MCF 10A (cell line): Measurements from ENCODE around the gene GPS1. TPM values are rescaled to one million over a fixed set of nuclear protein-coding genes. Genes with fewer than 3 reads are reported as not detected.

Experiments
- BruUV-seq: library from RNA; stranded (reverse); fragments of 400-500 nt; replicated peaks from 2 replicates; lab custom pipeline; 2021; lab: Mats Ljungman, UMichigan
- CTCF ChIA-PET: fragments of 300-600 bp; sonication (Branson Sonifier 250); formaldehyde crosslinking; extraction: SDS; loops from one replicate; lab custom pipeline; 2021; ENCODE audit warnings: antibody characterized with exemption, inconsistent platforms; lab: Yijun Ruan, JAX
- POLR2A ChIA-PET: fragments of 300-600, 350-650 bp; sonication (Branson Sonifier 250); formaldehyde crosslinking; extraction: SDS; loops from one replicate; lab custom pipeline; 2020; ENCODE audit warnings: antibody characterized with exemption, inconsistent platforms; lab: Yijun Ruan, JAX
- DNase-seq: peaks from one replicate; pipeline ENCODE4 v3.0.0-alpha.2; 2018; ENCODE audit not compliant: unreplicated experiment
- H3K27ac Mint-ChIP-seq: one replicate; pipeline ENCODE4 v1.8.0; 2022; ENCODE audit warnings: mild to moderate bottlenecking, low read depth, mixed read lengths; ENCODE audit not compliant: unreplicated experiment
- H3K27me3 Mint-ChIP-seq: one replicate; pipeline ENCODE4 v1.8.0; 2022; ENCODE audit warnings: mixed read lengths; ENCODE audit not compliant: insufficient read depth, unreplicated experiment
- H3K36me3 Mint-ChIP-seq: one replicate; pipeline ENCODE4 v1.8.0; 2022; ENCODE audit warnings: mild to moderate bottlenecking, moderate library complexity, mixed read lengths; ENCODE audit not compliant: insufficient read depth, unreplicated experiment
- H3K4me1 Mint-ChIP-seq: one replicate; pipeline ENCODE4 v1.8.0; 2022; ENCODE audit warnings: mixed read lengths; ENCODE audit not compliant: insufficient read depth, unreplicated experiment
- H3K4me3 Mint-ChIP-seq: one replicate; pipeline ENCODE4 v1.8.0; 2022; ENCODE audit warnings: mild to moderate bottlenecking, moderate library complexity, mixed read lengths; ENCODE audit not compliant: unreplicated experiment
- H3K9me3 Mint-ChIP-seq: one replicate; pipeline ENCODE4 v1.8.0; 2022; ENCODE audit warnings: mixed read lengths; ENCODE audit not compliant: unreplicated experiment
- CTCF ChIP-seq: fragments of 200-600 bp; IDR thresholded peaks from one replicate; pipeline ENCODE4 v1.8.0; 2022; ENCODE audit warnings: antibody characterized with exemption, mild to moderate bottlenecking; ENCODE audit not compliant: unreplicated experiment
- intact Hi-C: fragments of 100-400 bp; cut with micrococcal nuclease; formaldehyde crosslinking; loops from 2 replicates; pipeline ENCODE4 v1.14.1; 2022
- total RNA-seq: library from RNA; stranded (reverse); gene quantifications from 2 replicates; pipeline ENCODE4 v1.2.3, GENCODE V29; 2022

Gene GPS1
- total RNA-seq, 1 experiment from 2014 or later, result 100 TPM

GRCh38 chr17:82022310-82022980 is 29.3 kb upstream of the GPS1 start, which contains the start of gene CENPX:
Gene CENPX (minus strand): TSS chr17:82022878. CDS start chr17:82022861, 17 bp downstream.
- POLR2A ChIA-PET, result interaction anchor here (0.5 to 4.7 kb wide), 25 partner anchors 9 to 617 kb away, joined by 3 to 35 read pairs (median 4); partner anchors contain the start of genes ASPSCR1, DCXR, DUS1L and FASN
- Mint-ChIP-seq H3K9me3 (no peaks in the 10 kb centered on the region), H3K36me3 (peaks cover 5% of the 10 kb centered on the region)

GRCh38 chr17:82022981-82023446 is 28.7 kb upstream of the GPS1 start, which contains the start of gene LRRC45:
Gene LRRC45 (plus strand): TSS chr17:82023305. CDS start chr17:82023644, 339 bp downstream.
- TF ChIP-seq CTCF, result no peak
- Mint-ChIP-seq H3K4me1 (peaks cover 16% of the 10 kb centered on the region), H3K9me3 (no peaks in the 10 kb centered on the region), H3K4me3 (peak within 1 kb of the TSS; percentile 79), H3K27ac (peak within 1 kb of the TSS; percentile 61), H3K27me3 (no peaks in the 10 kb centered on the region), H3K36me3 (peaks cover 5% of the 10 kb centered on the region)
- BruUV-seq, result no TSS peak
- ChIA-PET CTCF (interaction anchor here (0.6 to 5.2 kb wide), 6 partner anchors 20 to 109 kb away, joined by 3 to 74 read pairs (median 6); partner anchors contain the start of gene NOTUM), POLR2A (interaction anchor here (0.6 to 4.7 kb wide), 22 partner anchors 9 to 1994 kb away, joined by 3 to 35 read pairs (median 4); partner anchors contain the start of genes ASPSCR1, DCXR, DUS1L and FASN)
- peak; percentile 99 for DNase-seq
- intact Hi-C loops, result loop anchor here (1.0 kb wide), 1 partner anchor 32 kb away; no protein-coding TSS in a partner anchor

More at GRCh38 chr17:82022310-82022980, 29.3 kb upstream of the GPS1 start, which contains the start of gene CENPX:
- no peak for DNase-seq
- intact Hi-C loops, result no loop called here
- CTCF ChIA-PET, result interaction anchor here (0.6 to 5.2 kb wide), 14 partner anchors 12 to 628 kb away, joined by 3 to 74 read pairs (median 4); partner anchors contain the start of gene NOTUM
- peaks cover 16% of the 10 kb centered on the region for H3K4me1 Mint-ChIP-seq
- no peak for TF ChIP-seq CTCF
- BruUV-seq, result no TSS peak
- H3K27ac Mint-ChIP-seq, result peak within 1 kb of the TSS; percentile 61
- H3K4me3 Mint-ChIP-seq, result peak within 1 kb of the TSS; percentile 79
- no peaks in the 10 kb centered on the region for H3K27me3 Mint-ChIP-seq

- no peak overlapping the region for H3K27ac Mint-ChIP-seq
- peak overlapping the region; percentile 79 for H3K4me3 Mint-ChIP-seq
These were observed 28.1 kb upstream of the GPS1 start for GRCh38 chr17:82023447-82024241.

More at GRCh38 chr17:82023447-82024241, 28.1 kb upstream of the GPS1 start:
- no TSS peak for BruUV-seq
- POLR2A ChIA-PET, result interaction anchor here (0.7 to 4.7 kb wide), 16 partner anchors 8 to 1994 kb away, joined by 3 to 35 read pairs (median 5); partner anchors contain the start of genes ASPSCR1, DCXR, DUS1L and FASN
- Mint-ChIP-seq H3K4me1 (peaks cover 16% of the 10 kb centered on the region), H3K36me3 (peaks cover 5% of the 10 kb centered on the region), H3K27me3 (no peaks in the 10 kb centered on the region), H3K9me3 (no peaks in the 10 kb centered on the region)
- CTCF ChIA-PET, result interaction anchor here (5.2 kb wide), 1 partner anchor 64 kb away, joined by 74 read pairs; the partner anchor contains the start of gene NOTUM
- no peak for DNase-seq
- no peak for TF ChIP-seq CTCF
- intact Hi-C loops, result loop anchor here (1.0 kb wide), 1 partner anchor 32 kb away; no protein-coding TSS in a partner anchor
